ENCODE results near the gene ABR.
"Not testable (repeated sequence)": the region's sequence is repeated elsewhere in the genome, so short reads cannot be mapped to it uniquely, and the experiment has no call there.

ABR gene

GRCh38 chr17:1008008-1008761 lies 171.6 kb downstream of the ABR start:
- DNase-seq (ENCODE audit: low spot score) = no peak

- no peak for DNase-seq (ENCODE audit: low spot score)
These were observed 172.3 kb downstream of the ABR start for GRCh38 chr17:1007310-1008007.

- DNase-seq (ENCODE audit: low spot score) = no peak
These were observed 173.7 kb downstream of the ABR start for GRCh38 chr17:1006054-1006453.

- no peak for DNase-seq (ENCODE audit: low spot score)
These were observed 174.3 kb downstream of the ABR start for GRCh38 chr17:1005361-1005946.

- DNase-seq (ENCODE audit: low spot score) = no peak
These were observed 174.9 kb downstream of the ABR start for GRCh38 chr17:1004769-1005295.

- DNase-seq (ENCODE audit: low spot score) = no peak
These were observed 175.6 kb downstream of the ABR start for GRCh38 chr17:1003972-1004768.

- no peak for DNase-seq (ENCODE audit: low spot score)
These were observed 176.2 kb downstream of the ABR start for GRCh38 chr17:1003633-1003971.

- DNase-seq (ENCODE audit: low spot score) = no peak
These were observed 176.8 kb downstream of the ABR start for GRCh38 chr17:1002771-1003555.

GRCh38 chr17:1002412-1002753 lies 177.4 kb downstream of the ABR start:
- no peak for DNase-seq (ENCODE audit: low spot score)

- no peak for DNase-seq (ENCODE audit: low spot score)
These were observed 178.0 kb downstream of the ABR start for GRCh38 chr17:1001640-1002411.

- DNase-seq (ENCODE audit: low spot score) = no peak
These were observed 179.0 kb downstream of the ABR start for GRCh38 chr17:1000597-1001461.

GRCh38 chr17:998111-998510 lies 181.7 kb downstream of the ABR start:
- DNase-seq (ENCODE audit: low spot score) = no peak

- DNase-seq (ENCODE audit: low spot score) = peak; percentile 90
These were observed 183.0 kb downstream of the ABR start, which contains the start of gene TIMM22 for GRCh38 chr17:996554-997344. Gene TIMM22 (plus strand): TSS chr17:997129. CDS start chr17:997143, 14 bp downstream.

GRCh38 chr17:995324-995723 lies 184.5 kb downstream of the ABR start:
- DNase-seq (ENCODE audit: low spot score) = not testable (repeated sequence)

- DNase-seq (ENCODE audit: low spot score) = no peak
These were observed 186.8 kb downstream of the ABR start for GRCh38 chr17:992933-993332.

- no peak for DNase-seq (ENCODE audit: low spot score)
These were observed 191.2 kb downstream of the ABR start for GRCh38 chr17:988561-988960.

GRCh38 chr17:987931-988330 lies 191.8 kb downstream of the ABR start:
- no peak for DNase-seq (ENCODE audit: low spot score)

- DNase-seq (ENCODE audit: low spot score) = no peak
These were observed 193.4 kb downstream of the ABR start for GRCh38 chr17:986322-986929.
